Measurements from ENCODE around the gene F12. TPM values are rescaled to one million over a fixed set of nuclear protein-coding genes. Genes with fewer than 3 reads are reported as not detected.

F12 gene
- polyA plus RNA-seq, 1 experiment = 0.35 TPM

- no peaks in the 10 kb centered on the region for H3K27me3 ChIP-seq (ENCODE audit: control insufficient read depth, insufficient read depth, low read length)
- H3K27ac ChIP-seq (ENCODE audit: low read depth, low read length) = no peak overlapping the region
- POLR2A ChIA-PET = interaction anchor here (0.6 to 2.1 kb wide), 6 partner anchors 8 to 822 kb away, joined by 3 to 7 read pairs (median 4); partner anchors contain the start of genes GRK6 and LMAN2
- peak overlapping the region; percentile 58 for H3K4me3 ChIP-seq (ENCODE audit: low read depth, low read length)
- CTCF ChIA-PET = interaction anchor here (0.6 to 2.1 kb wide), 9 partner anchors 12 to 90 kb away, joined by 3 to 16 read pairs (median 5); partner anchors contain the start of gene LMAN2
- no peak for DNase-seq (ENCODE audit: low read depth, low spot score)
- peak; percentile 23; the same call in 1 of the 2 replicates for TF ChIP-seq CTCF (IDR thresholded peaks at IDR 0.05; ENCODE audit: low read depth, low read length)
- peaks cover 4% of the 10 kb centered on the region; the same call in 1 of the 2 replicates for H3K9me3 ChIP-seq (ENCODE audit: control insufficient read depth, insufficient read depth, low read length)
These were observed 42.0 kb downstream of the F12 start for GRCh38 chr5:177367323-177367848.

- Histone ChIP-seq H3K9me3 (ENCODE audit: control insufficient read depth, insufficient read depth, low read length) (peaks cover 4% of the 10 kb centered on the region; the same call in 1 of the 2 replicates), H3K27ac (ENCODE audit: low read depth, low read length) (peak overlapping the region; percentile 86), H3K27me3 (ENCODE audit: control insufficient read depth, insufficient read depth, low read length) (no peaks in the 10 kb centered on the region), H3K4me3 (ENCODE audit: low read depth, low read length) (peak overlapping the region; percentile 58)
- DNase-seq (ENCODE audit: low read depth, low spot score) = no peak
- TF ChIP-seq CTCF (IDR thresholded peaks at IDR 0.05; ENCODE audit: low read depth, low read length) = no peak
- ChIA-PET CTCF (interaction anchor here (0.5 to 2.1 kb wide), 11 partner anchors 12 to 91 kb away, joined by 3 to 16 read pairs (median 5); partner anchors contain the start of gene LMAN2), POLR2A (interaction anchor here (0.6 to 2.1 kb wide), 6 partner anchors 9 to 823 kb away, joined by 3 to 7 read pairs (median 4); partner anchors contain the start of genes GRK6 and LMAN2)
These were observed 42.6 kb downstream of the F12 start for GRCh38 chr5:177366528-177367322.

GRCh38 chr5:177365845-177366527, 43.4 kb downstream of the F12 start:
- Histone ChIP-seq H3K4me3 (ENCODE audit: low read depth, low read length) (no peak overlapping the region; the same call in 1 of the 2 replicates), H3K9me3 (ENCODE audit: control insufficient read depth, insufficient read depth, low read length) (peaks cover 4% of the 10 kb centered on the region; the same call in 1 of the 2 replicates), H3K27ac (ENCODE audit: low read depth, low read length) (peak overlapping the region; percentile 86), H3K27me3 (ENCODE audit: control insufficient read depth, insufficient read depth, low read length) (peaks cover 3% of the 10 kb centered on the region)
- ChIA-PET CTCF (interaction anchor here (0.9 to 2.1 kb wide), 4 partner anchors 13 to 48 kb away, joined by 3 to 16 read pairs (median 4); no protein-coding TSS in a partner anchor), POLR2A (interaction anchor here (1.1 to 2.1 kb wide), 4 partner anchors 9 to 24 kb away, joined by 3 to 7 read pairs (median 6); partner anchors contain the start of gene LMAN2)
- no peak for DNase-seq (ENCODE audit: low read depth, low spot score)
- TF ChIP-seq CTCF (IDR thresholded peaks at IDR 0.05; ENCODE audit: low read depth, low read length) = no peak

- POLR2A ChIA-PET = no interaction called here
- Histone ChIP-seq H3K27me3 (ENCODE audit: control insufficient read depth, insufficient read depth, low read length) (peaks cover 11% of the 10 kb centered on the region), H3K4me3 (ENCODE audit: low read depth, low read length) (no peak overlapping the region), H3K9me3 (ENCODE audit: control insufficient read depth, insufficient read depth, low read length) (peaks cover 4% of the 10 kb centered on the region; the same call in 1 of the 2 replicates), H3K27ac (ENCODE audit: low read depth, low read length) (no peak overlapping the region)
- TF ChIP-seq CTCF (IDR thresholded peaks at IDR 0.05; ENCODE audit: low read depth, low read length) = no peak
- DNase-seq (ENCODE audit: low read depth, low spot score) = no peak
- CTCF ChIA-PET = interaction anchor here (1.1 kb wide), 1 partner anchor 25 kb away, joined by 3 read pairs; no protein-coding TSS in a partner anchor
These were observed 45.0 kb downstream of the F12 start for GRCh38 chr5:177364159-177364962.

Measured in AG04450 (cell line).